ENCODE data around the gene PPP2R5C. TPM values are rescaled to one million over a fixed set of nuclear protein-coding genes. Genes with fewer than 3 reads are reported as not detected.

The PPP2R5C gene
- total RNA-seq, 2 experiments from 2014 or later, result 238 to 242 TPM

- peak; percentile 69 for DNase-seq
- CTCF ChIA-PET, result interaction anchor here (5.8 kb wide), 1 partner anchor 47 kb away, joined by 42 read pairs; no protein-coding TSS in a partner anchor
- peak; percentile 41 for ATAC-seq
- H3K27ac Mint-ChIP-seq, result peak overlapping the region; percentile 98
- peaks cover 84% of the 10 kb centered on the region for H3K4me1 Mint-ChIP-seq (ENCODE audit: low read depth)
- H3K9me3 Mint-ChIP-seq, result no peaks in the 10 kb centered on the region
- POLR2A ChIA-PET, result interaction anchor here (0.6 to 10.3 kb wide), 9 partner anchors 8 to 127 kb away, joined by 3 to 225 read pairs (median 4); no protein-coding TSS in a partner anchor
- no peaks in the 10 kb centered on the region for H3K27me3 Mint-ChIP-seq
- intact Hi-C loops (cut with micrococcal nuclease), result no loop called here
- TF ChIP-seq CTCF (IDR thresholded peaks at IDR 0.05), result no peak
- peak overlapping the region; percentile 73 for H3K4me3 Mint-ChIP-seq
- H3K36me3 Mint-ChIP-seq (ENCODE audit: low read depth), result peaks cover 64% of the 10 kb centered on the region
These were observed 56.0 kb downstream of the PPP2R5C start for GRCh38 chr14:101817501-101818001.

GRCh38 chr14:101819251-101819990 lies 57.9 kb downstream of the PPP2R5C start:
- POLR2A ChIA-PET, result interaction anchor here (0.6 to 4.8 kb wide), 14 partner anchors 8 to 94 kb away, joined by 3 to 47 read pairs (median 4); no protein-coding TSS in a partner anchor
- intact Hi-C loops (cut with micrococcal nuclease), result no loop called here
- Mint-ChIP-seq H3K4me1 (ENCODE audit: low read depth) (peaks cover 78% of the 10 kb centered on the region), H3K36me3 (ENCODE audit: low read depth) (peaks cover 56% of the 10 kb centered on the region), H3K27me3 (no peaks in the 10 kb centered on the region), H3K4me3 (peak overlapping the region; percentile 73), H3K27ac (peak overlapping the region; percentile 98), H3K9me3 (no peaks in the 10 kb centered on the region)
- TF ChIP-seq CTCF (IDR thresholded peaks at IDR 0.05), result no peak
- ATAC-seq (peak; percentile 5), DNase-seq (peak; percentile 86)
- CTCF ChIA-PET, result interaction anchor here (1.3 to 2.0 kb wide), 6 partner anchors 9 to 112 kb away, joined by 3 to 12 read pairs (median 4); no protein-coding TSS in a partner anchor

- DNase-seq (peak; percentile 82), ATAC-seq (peak; percentile 19)
- intact Hi-C loops (cut with micrococcal nuclease), result loop anchor here (5.0 kb wide), 2 partner anchors 57 to 58 kb away; partner anchors contain the start of gene PPP2R5C
- Mint-ChIP-seq H3K4me3 (peak overlapping the region; percentile 73), H3K9me3 (no peaks in the 10 kb centered on the region), H3K36me3 (ENCODE audit: low read depth) (peaks cover 55% of the 10 kb centered on the region), H3K4me1 (ENCODE audit: low read depth) (peaks cover 76% of the 10 kb centered on the region), H3K27ac (peak overlapping the region; percentile 98), H3K27me3 (no peaks in the 10 kb centered on the region)
- ChIA-PET POLR2A (interaction anchor here (1.0 to 4.8 kb wide), 10 partner anchors 9 to 95 kb away, joined by 3 to 47 read pairs (median 4); no protein-coding TSS in a partner anchor), CTCF (interaction anchor here (1.4 to 2.0 kb wide), 5 partner anchors 10 to 49 kb away, joined by 3 to 12 read pairs (median 4); no protein-coding TSS in a partner anchor)
- no peak for TF ChIP-seq CTCF (IDR thresholded peaks at IDR 0.05)
These were observed 58.8 kb downstream of the PPP2R5C start for GRCh38 chr14:101820283-101820798.

GRCh38 chr14:101821528-101821927 lies 60.0 kb downstream of the PPP2R5C start:
- ATAC-seq (peak; percentile 8), DNase-seq (peak; percentile 79)
- TF ChIP-seq CTCF (IDR thresholded peaks at IDR 0.05), result no peak
- Mint-ChIP-seq H3K27me3 (no peaks in the 10 kb centered on the region), H3K36me3 (ENCODE audit: low read depth) (peaks cover 58% of the 10 kb centered on the region), H3K9me3 (no peaks in the 10 kb centered on the region), H3K4me3 (peak overlapping the region; percentile 71), H3K27ac (peak overlapping the region; percentile 99), H3K4me1 (ENCODE audit: low read depth) (peaks cover 76% of the 10 kb centered on the region)
- ChIA-PET POLR2A (interaction anchor here (0.9 to 4.8 kb wide), 5 partner anchors 11 to 95 kb away, joined by 3 to 47 read pairs (median 4); no protein-coding TSS in a partner anchor), CTCF (interaction anchor here (0.7 to 1.0 kb wide), 5 partner anchors 8 to 128 kb away, joined by 3 to 4 read pairs (median 3); no protein-coding TSS in a partner anchor)
- intact Hi-C loops (cut with micrococcal nuclease), result loop anchor here (5.0 kb wide), 2 partner anchors 56 to 59 kb away; partner anchors contain the start of gene PPP2R5C
